Astrocyte of the spinal cord (primary cell): ENCODE data around the gene RAB27A.

Source experiments
- DNase-seq: peaks from one replicate; pipeline ENCODE4 v3.0.0; 2011; ENCODE audit warnings: low read depth, low spot score
- H3K4me3 ChIP-seq: 2 replicates; pipeline ENCODE4 v1.5.1; 2011; ENCODE audit warnings: low read depth, mild to moderate bottlenecking, low read length, moderate library complexity
- in situ Hi-C: cut with HindIII; loops from 2 replicates; pipeline ENCODE4 v1.10.0; 2017; ENCODE audit warnings: low sequenced_read_pairs
- TF ChIP-seq, protein P1 (sequence below): IDR thresholded peaks from 2 replicates; pipeline ENCODE4 v1.5.1; 2012; ENCODE audit warnings: low read depth, mild to moderate bottlenecking, low read length, inconsistent platforms

Gene RAB27A

GRCh38 chr15:55220606-55221005 is 69.0 kb downstream of the RAB27A start:
- TF ChIP-seq, protein P1, sequence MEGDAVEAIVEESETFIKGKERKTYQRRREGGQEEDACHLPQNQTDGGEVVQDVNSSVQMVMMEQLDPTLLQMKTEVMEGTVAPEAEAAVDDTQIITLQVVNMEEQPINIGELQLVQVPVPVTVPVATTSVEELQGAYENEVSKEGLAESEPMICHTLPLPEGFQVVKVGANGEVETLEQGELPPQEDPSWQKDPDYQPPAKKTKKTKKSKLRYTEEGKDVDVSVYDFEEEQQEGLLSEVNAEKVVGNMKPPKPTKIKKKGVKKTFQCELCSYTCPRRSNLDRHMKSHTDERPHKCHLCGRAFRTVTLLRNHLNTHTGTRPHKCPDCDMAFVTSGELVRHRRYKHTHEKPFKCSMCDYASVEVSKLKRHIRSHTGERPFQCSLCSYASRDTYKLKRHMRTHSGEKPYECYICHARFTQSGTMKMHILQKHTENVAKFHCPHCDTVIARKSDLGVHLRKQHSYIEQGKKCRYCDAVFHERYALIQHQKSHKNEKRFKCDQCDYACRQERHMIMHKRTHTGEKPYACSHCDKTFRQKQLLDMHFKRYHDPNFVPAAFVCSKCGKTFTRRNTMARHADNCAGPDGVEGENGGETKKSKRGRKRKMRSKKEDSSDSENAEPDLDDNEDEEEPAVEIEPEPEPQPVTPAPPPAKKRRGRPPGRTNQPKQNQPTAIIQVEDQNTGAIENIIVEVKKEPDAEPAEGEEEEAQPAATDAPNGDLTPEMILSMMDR, result no peak
- no peak overlapping the region for H3K4me3 ChIP-seq
- no peak for DNase-seq
- in situ Hi-C loops, result no loop called here

- in situ Hi-C loops, result no loop called here
- DNase-seq, result no peak
- TF ChIP-seq, protein P1, result no peak
- no peak overlapping the region for H3K4me3 ChIP-seq
Observed at GRCh38 chr15:55218056-55218455, 71.6 kb downstream of the RAB27A start.

GRCh38 chr15:55204464-55204863 is 85.1 kb downstream of the RAB27A start:
- in situ Hi-C loops, result no loop called here
- DNase-seq, result no peak
- H3K4me3 ChIP-seq, result no peak overlapping the region
- TF ChIP-seq, protein P1, result no peak

GRCh38 chr15:55202206-55202605 is 87.4 kb downstream of the RAB27A start:
- in situ Hi-C loops, result no loop called here
- no peak overlapping the region for H3K4me3 ChIP-seq
- DNase-seq, result no peak
- TF ChIP-seq, protein P1, result no peak

DNA sequence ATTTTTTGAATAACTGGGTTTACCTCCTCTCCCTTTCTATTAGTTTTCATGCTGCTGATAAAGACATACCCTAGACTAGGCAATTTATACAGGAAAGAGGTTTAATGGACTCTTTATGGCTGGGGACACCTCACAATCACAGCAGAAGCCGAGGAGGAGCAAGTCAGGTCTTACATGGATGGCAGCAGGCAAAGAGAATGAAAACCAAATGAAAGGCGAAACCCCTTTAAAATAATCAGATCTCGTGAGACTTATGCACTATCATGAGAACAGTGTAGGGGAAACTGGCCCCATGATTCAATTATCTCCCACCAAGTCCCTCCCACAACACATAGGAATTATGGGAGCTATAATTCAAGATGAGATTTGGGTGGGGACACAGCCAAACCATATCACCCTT is 90.9 kb downstream of the RAB27A start:
- in situ Hi-C loops, result no loop called here
- DNase-seq, result no peak
- TF ChIP-seq, protein P1, result no peak
- H3K4me3 ChIP-seq, result no peak overlapping the region

DNA sequence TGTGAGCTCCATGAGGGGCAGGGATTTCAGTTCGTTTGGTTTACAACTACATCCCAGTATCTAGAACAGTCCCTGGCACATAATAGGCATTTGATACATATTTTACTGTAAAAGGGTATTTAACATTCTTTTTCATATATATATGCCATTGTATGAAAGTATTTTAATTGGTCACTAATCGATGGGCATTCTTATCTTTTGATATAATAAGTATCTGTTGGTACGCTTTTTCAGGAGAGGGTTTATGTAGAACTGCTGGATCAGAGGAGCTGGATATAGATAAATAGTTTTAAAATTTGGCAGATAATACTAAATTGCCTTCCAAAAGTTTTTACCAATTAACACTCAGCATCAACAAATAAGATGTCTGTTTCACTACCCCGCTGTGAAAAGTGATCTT is 91.9 kb downstream of the RAB27A start:
- no peak for DNase-seq
- in situ Hi-C loops, result no loop called here
- H3K4me3 ChIP-seq, result peak overlapping the region; percentile 94
- TF ChIP-seq, protein P1, result no peak

- DNase-seq, result no peak
- in situ Hi-C loops, result no loop called here
- TF ChIP-seq, protein P1, result no peak
- H3K4me3 ChIP-seq, result peak overlapping the region; percentile 94
Observed at GRCh38 chr15:55197362-55197705, 92.3 kb downstream of the RAB27A start.
